ENCODE results near the gene LRMDA. TPM values are rescaled to one million over a fixed set of nuclear protein-coding genes. Genes with fewer than 3 reads are reported as not detected.

Gene LRMDA
- total and polyA plus RNA-seq, 10 of the 15 experiments (the other 5 are each of a cell fraction or from before 2014, with no cell fraction given) = 0.07 to 0.54 (median 0.29) TPM; not detected in 4

DNA sequence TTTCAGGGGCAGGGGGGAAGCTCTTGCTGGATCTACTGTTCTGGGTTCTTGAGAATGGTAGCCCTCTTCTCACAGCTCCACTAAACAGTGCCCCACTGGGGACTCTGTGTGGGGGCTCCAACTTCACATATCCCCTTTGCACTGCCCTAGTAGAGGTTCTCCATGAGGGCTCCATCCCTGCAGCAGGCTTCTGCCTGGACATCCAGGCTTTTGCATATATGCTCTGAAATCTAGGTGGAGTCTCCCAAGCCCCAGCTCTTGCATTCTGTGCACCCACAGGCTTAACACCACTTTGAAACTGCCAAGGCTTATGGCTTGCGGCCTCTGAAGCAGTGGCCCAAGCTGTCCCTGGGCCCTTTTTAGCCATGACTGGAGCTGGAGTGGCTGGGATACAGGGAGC, 150.7 kb downstream of the LRMDA start (continued):
- no peak for TF ChIP-seq CREB1 (IDR thresholded peaks at IDR 0.05; ENCODE audit: low read depth)

DNA sequence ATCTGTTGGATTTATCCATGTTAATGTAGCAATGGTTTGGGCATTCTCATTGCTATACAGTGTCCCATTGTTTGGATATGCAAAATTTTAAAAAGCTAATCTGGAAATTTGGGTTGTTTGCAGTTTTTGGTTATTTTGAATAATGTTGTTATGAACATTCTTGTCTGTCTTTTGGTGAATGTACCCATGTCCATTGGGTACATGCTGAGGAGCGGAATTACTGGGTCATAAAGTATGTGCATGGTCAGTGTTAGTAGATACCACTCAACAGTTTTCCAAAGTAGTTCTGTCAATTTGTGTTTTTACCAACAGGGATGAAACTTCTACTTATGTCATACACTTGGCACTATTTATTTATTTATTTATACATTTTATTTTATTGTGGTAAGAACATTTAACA, 153.9 kb downstream of the LRMDA start:
- ChIA-PET RAD21 (ENCODE audit: unreplicated experiment) (no interaction called here), CTCF (interaction anchor here (1.0 kb wide), 1 partner anchor 18 kb away, joined by 3 read pairs; no protein-coding TSS in a partner anchor), POLR2A (no interaction called here), SMC1A (ENCODE audit: uncharacterized antibody, unreplicated experiment) (interaction anchor here (0.7 to 1.6 kb wide), 5 partner anchors 12 to 208 kb away, joined by 3 to 5 read pairs (median 4); no protein-coding TSS in a partner anchor)
- no peak for ATAC-seq
- H3K27me3 ChIP-seq (replicated peaks in 1 of 2; ENCODE audit: control insufficient read depth in 2 of 2, insufficient read depth in 2 of 2, low read length in 1 of 2) = no peaks in the 10 kb centered on the region
- WGBS (ENCODE audit: insufficient coverage, insufficient replicate concordance, low lambda C conversion rate, missing lambda C conversion rate) = 4% methylated on average over 1 of the region's 1 CpG
- in situ Hi-C loops (cut with MboI) (no loop called here), intact Hi-C loops (cut with micrococcal nuclease; ENCODE audit: unreplicated experiment) (no loop called here)
- TF ChIP-seq, protein P1, sequence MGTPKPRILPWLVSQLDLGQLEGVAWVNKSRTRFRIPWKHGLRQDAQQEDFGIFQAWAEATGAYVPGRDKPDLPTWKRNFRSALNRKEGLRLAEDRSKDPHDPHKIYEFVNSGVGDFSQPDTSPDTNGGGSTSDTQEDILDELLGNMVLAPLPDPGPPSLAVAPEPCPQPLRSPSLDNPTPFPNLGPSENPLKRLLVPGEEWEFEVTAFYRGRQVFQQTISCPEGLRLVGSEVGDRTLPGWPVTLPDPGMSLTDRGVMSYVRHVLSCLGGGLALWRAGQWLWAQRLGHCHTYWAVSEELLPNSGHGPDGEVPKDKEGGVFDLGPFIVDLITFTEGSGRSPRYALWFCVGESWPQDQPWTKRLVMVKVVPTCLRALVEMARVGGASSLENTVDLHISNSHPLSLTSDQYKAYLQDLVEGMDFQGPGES (IDR thresholded peaks at IDR 0.05) = no peak
- no peak for TF ChIP-seq SPI1 (IDR thresholded peaks at IDR 0.05; ENCODE audit: borderline replicate concordance, insufficient read depth, low read depth, low read length)
- TF ChIP-seq, protein P2, sequence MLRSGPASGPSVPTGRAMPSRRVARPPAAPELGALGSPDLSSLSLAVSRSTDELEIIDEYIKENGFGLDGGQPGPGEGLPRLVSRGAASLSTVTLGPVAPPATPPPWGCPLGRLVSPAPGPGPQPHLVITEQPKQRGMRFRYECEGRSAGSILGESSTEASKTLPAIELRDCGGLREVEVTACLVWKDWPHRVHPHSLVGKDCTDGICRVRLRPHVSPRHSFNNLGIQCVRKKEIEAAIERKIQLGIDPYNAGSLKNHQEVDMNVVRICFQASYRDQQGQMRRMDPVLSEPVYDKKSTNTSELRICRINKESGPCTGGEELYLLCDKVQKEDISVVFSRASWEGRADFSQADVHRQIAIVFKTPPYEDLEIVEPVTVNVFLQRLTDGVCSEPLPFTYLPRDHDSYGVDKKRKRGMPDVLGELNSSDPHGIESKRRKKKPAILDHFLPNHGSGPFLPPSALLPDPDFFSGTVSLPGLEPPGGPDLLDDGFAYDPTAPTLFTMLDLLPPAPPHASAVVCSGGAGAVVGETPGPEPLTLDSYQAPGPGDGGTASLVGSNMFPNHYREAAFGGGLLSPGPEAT (IDR thresholded peaks at IDR 0.05; ENCODE audit: low read depth) = no peak
- no peak for TF ChIP-seq E2F4 (IDR thresholded peaks at IDR 0.05; ENCODE audit: low read depth, low read length)
- TF ChIP-seq BMI1 (IDR thresholded peaks at IDR 0.05; ENCODE audit: borderline replicate concordance) = no peak
- no peak for TF ChIP-seq NFIC (IDR thresholded peaks at IDR 0.05; ENCODE audit: low read depth, low read length)
- TF ChIP-seq CHD4 (IDR thresholded peaks at IDR 0.05) = no peak
- no peak for TF ChIP-seq STAT1 (conservative IDR thresholded peaks at IDR 0.05)
- TF ChIP-seq TCF7 (IDR thresholded peaks at IDR 0.05; ENCODE audit: borderline replicate concordance) = no peak
- no peak for TF ChIP-seq BCL3 (IDR thresholded peaks at IDR 0.05; ENCODE audit: borderline replicate concordance, insufficient read depth, low read depth, low read length, poor library complexity, severe bottlenecking)
- no peak for TF ChIP-seq LARP7 (IDR thresholded peaks at IDR 0.05)
- TF ChIP-seq, protein P3, sequence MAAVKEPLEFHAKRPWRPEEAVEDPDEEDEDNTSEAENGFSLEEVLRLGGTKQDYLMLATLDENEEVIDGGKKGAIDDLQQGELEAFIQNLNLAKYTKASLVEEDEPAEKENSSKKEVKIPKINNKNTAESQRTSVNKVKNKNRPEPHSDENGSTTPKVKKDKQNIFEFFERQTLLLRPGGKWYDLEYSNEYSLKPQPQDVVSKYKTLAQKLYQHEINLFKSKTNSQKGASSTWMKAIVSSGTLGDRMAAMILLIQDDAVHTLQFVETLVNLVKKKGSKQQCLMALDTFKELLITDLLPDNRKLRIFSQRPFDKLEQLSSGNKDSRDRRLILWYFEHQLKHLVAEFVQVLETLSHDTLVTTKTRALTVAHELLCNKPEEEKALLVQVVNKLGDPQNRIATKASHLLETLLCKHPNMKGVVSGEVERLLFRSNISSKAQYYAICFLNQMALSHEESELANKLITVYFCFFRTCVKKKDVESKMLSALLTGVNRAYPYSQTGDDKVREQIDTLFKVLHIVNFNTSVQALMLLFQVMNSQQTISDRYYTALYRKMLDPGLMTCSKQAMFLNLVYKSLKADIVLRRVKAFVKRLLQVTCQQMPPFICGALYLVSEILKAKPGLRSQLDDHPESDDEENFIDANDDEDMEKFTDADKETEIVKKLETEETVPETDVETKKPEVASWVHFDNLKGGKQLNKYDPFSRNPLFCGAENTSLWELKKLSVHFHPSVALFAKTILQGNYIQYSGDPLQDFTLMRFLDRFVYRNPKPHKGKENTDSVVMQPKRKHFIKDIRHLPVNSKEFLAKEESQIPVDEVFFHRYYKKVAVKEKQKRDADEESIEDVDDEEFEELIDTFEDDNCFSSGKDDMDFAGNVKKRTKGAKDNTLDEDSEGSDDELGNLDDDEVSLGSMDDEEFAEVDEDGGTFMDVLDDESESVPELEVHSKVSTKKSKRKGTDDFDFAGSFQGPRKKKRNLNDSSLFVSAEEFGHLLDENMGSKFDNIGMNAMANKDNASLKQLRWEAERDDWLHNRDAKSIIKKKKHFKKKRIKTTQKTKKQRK (IDR thresholded peaks at IDR 0.05; ENCODE audit: low read depth, low read length) = no peak
- TF ChIP-seq GATAD2B (conservative IDR thresholded peaks at IDR 0.05; ENCODE audit: low read depth) = no peak
- TF ChIP-seq ZSCAN29 (IDR thresholded peaks at IDR 0.05) = no peak
- no peaks in the 10 kb centered on the region for H4K20me1 ChIP-seq (ENCODE audit: control insufficient read depth, insufficient read depth)
- H3K36me3 ChIP-seq (ENCODE audit: control insufficient read depth in 2 of 2, insufficient read depth in 2 of 2, low read length in 1 of 2) = no peaks in the 10 kb centered on the region
- no peak for DNase-seq (ENCODE audit: low read depth, low spot score)
- H3K9ac ChIP-seq (ENCODE audit: control insufficient read depth, insufficient read depth, low read length) = no peak overlapping the region
- no peaks in the 10 kb centered on the region for H3K79me2 ChIP-seq (ENCODE audit: control insufficient read depth, insufficient read depth, low read length)
- BruUV-seq (replicated peaks) = no TSS peak
- no peak overlapping the region for H3K4me3 ChIP-seq
- FAIRE-seq = no peak
- no peak overlapping the region for H3K4me2 ChIP-seq (ENCODE audit: control insufficient read depth, insufficient read depth)
- no peak overlapping the region for H2AFZ ChIP-seq (ENCODE audit: control insufficient read depth, low read depth, low read length)
- no peak overlapping the region for H3K27ac ChIP-seq (ENCODE audit: control insufficient read depth, insufficient read depth)
- no peaks in the 10 kb centered on the region for H3K4me1 ChIP-seq (ENCODE audit: control insufficient read depth, insufficient read depth, low read length)
- peaks cover 3% of the 10 kb centered on the region; the same call in 1 of the 3 replicates for H3K9me3 ChIP-seq (replicated peaks; ENCODE audit: control insufficient read depth, insufficient read depth, low read length)

Measured in GM12878 (cell line).